ENCODE results near the gene RNASE11.

RNASE11 gene

GRCh38 chr14:20615996-20616395 lies 28.2 kb upstream of the RNASE11 start:
- H3K9ac ChIP-seq (ENCODE audit: low read depth, low read length) = no peak overlapping the region
- no peaks in the 10 kb centered on the region for H3K9me3 ChIP-seq (ENCODE audit: insufficient read depth, low read length, severe bottlenecking)
- H4K20me1 ChIP-seq (ENCODE audit: insufficient read depth, low read length) = no peaks in the 10 kb centered on the region
- ATAC-seq (ENCODE audit: insufficient read depth, low read depth) (no peak), DNase-seq (no peak)
- no peaks in the 10 kb centered on the region for H3K79me2 ChIP-seq (ENCODE audit: insufficient read depth, low read length)
- peaks cover under 1% of the 10 kb centered on the region for H3K27me3 ChIP-seq (ENCODE audit: insufficient read depth, low read length, poor library complexity)
- no peak overlapping the region for H3K4me2 ChIP-seq (ENCODE audit: insufficient read depth, low read length)
- H3K4me1 ChIP-seq (ENCODE audit: insufficient read depth, low read length) = peaks cover 39% of the 10 kb centered on the region
- H2AFZ ChIP-seq (ENCODE audit: low read depth, low read length) = no peak overlapping the region
- TF ChIP-seq CTCF (IDR thresholded peaks at IDR 0.05; ENCODE audit: borderline replicate concordance, extremely low read depth, low read length, poor library complexity, severe bottlenecking) = no peak
- TF ChIP-seq EZH2 (IDR thresholded peaks at IDR 0.05; ENCODE audit: borderline replicate concordance, low read depth, low read length, severe bottlenecking) = no peak
- H3K4me3 ChIP-seq (ENCODE audit: low read depth in 1 of 2, low read length in 2 of 2) = no peak overlapping the region
- no peak overlapping the region for H3K27ac ChIP-seq (ENCODE audit: low read length)
- H3K36me3 ChIP-seq (ENCODE audit: insufficient read depth, low read length) = no peaks in the 10 kb centered on the region

- DNase-seq = peak; percentile 22
- TF ChIP-seq CTCF (IDR thresholded peaks at IDR 0.05; ENCODE audit: borderline replicate concordance, extremely low read depth, low read length, poor library complexity, severe bottlenecking) (no peak), EZH2 (IDR thresholded peaks at IDR 0.05; ENCODE audit: borderline replicate concordance, low read depth, low read length, severe bottlenecking) (no peak)
- H2AFZ ChIP-seq (ENCODE audit: low read depth, low read length) = peak overlapping the region; percentile 70
These were observed 26.4 kb upstream of the RNASE11 start for GRCh38 chr14:20614038-20614840.

GRCh38 chr14:20613094-20614037 lies 25.6 kb upstream of the RNASE11 start:
- ATAC-seq (ENCODE audit: insufficient read depth, low read depth) (peak; percentile 85), DNase-seq (peak; percentile 86)
- H3K27ac ChIP-seq (ENCODE audit: low read length) = peak overlapping the region; percentile 55

More at GRCh38 chr14:20614038-20614840, 26.4 kb upstream of the RNASE11 start:
- Histone ChIP-seq H3K27ac (ENCODE audit: low read length) (peak overlapping the region; percentile 55), H3K9ac (ENCODE audit: low read depth, low read length) (peak overlapping the region; percentile 51), H3K4me1 (ENCODE audit: insufficient read depth, low read length) (peaks cover 55% of the 10 kb centered on the region), H3K36me3 (ENCODE audit: insufficient read depth, low read length) (no peaks in the 10 kb centered on the region), H4K20me1 (ENCODE audit: insufficient read depth, low read length) (no peaks in the 10 kb centered on the region), H3K4me2 (ENCODE audit: insufficient read depth, low read length) (peak overlapping the region; percentile 85), H3K9me3 (ENCODE audit: insufficient read depth, low read length, severe bottlenecking) (no peaks in the 10 kb centered on the region), H3K4me3 (ENCODE audit: low read depth in 1 of 2, low read length in 2 of 2) (peak overlapping the region; percentile 16 to 61; a peak in 3 of 4 replicates), H3K27me3 (ENCODE audit: insufficient read depth, low read length, poor library complexity) (peaks cover 11% of the 10 kb centered on the region), H3K79me2 (ENCODE audit: insufficient read depth, low read length) (no peaks in the 10 kb centered on the region)
- peak; percentile 3; the same call in 1 of the 3 replicates for ATAC-seq (ENCODE audit: insufficient read depth, low read depth)

More at GRCh38 chr14:20613094-20614037, 25.6 kb upstream of the RNASE11 start:
- Histone ChIP-seq H4K20me1 (ENCODE audit: insufficient read depth, low read length) (no peaks in the 10 kb centered on the region), H3K4me2 (ENCODE audit: insufficient read depth, low read length) (peak overlapping the region; percentile 85), H3K9me3 (ENCODE audit: insufficient read depth, low read length, severe bottlenecking) (no peaks in the 10 kb centered on the region), H3K4me3 (ENCODE audit: low read depth in 1 of 2, low read length in 2 of 2) (peak overlapping the region; percentile 16 to 61; a peak in 3 of 4 replicates), H3K4me1 (ENCODE audit: insufficient read depth, low read length) (peaks cover 62% of the 10 kb centered on the region), H3K79me2 (ENCODE audit: insufficient read depth, low read length) (no peaks in the 10 kb centered on the region), H3K36me3 (ENCODE audit: insufficient read depth, low read length) (no peaks in the 10 kb centered on the region), H3K27me3 (ENCODE audit: insufficient read depth, low read length, poor library complexity) (peaks cover 11% of the 10 kb centered on the region), H2AFZ (ENCODE audit: low read depth, low read length) (peak overlapping the region; percentile 70), H3K9ac (ENCODE audit: low read depth, low read length) (peak overlapping the region; percentile 51)
- peak; percentile 73 for TF ChIP-seq CTCF (IDR thresholded peaks at IDR 0.05; ENCODE audit: borderline replicate concordance, extremely low read depth, low read length, poor library complexity, severe bottlenecking)
- TF ChIP-seq EZH2 (IDR thresholded peaks at IDR 0.05; ENCODE audit: borderline replicate concordance, low read depth, low read length, severe bottlenecking) = no peak
